GM19023 (cell line): ENCODE data around the gene DIPK1A.

ENCODE experiments used
- ATAC-seq: cut with Tn5 transposase; IDR thresholded peaks from one replicate; pipeline ENCODE4 v1.9.1; 2021; ENCODE audit warnings: mild to moderate bottlenecking, moderate library complexity; ENCODE audit not compliant: unreplicated experiment

DIPK1A gene

DNA sequence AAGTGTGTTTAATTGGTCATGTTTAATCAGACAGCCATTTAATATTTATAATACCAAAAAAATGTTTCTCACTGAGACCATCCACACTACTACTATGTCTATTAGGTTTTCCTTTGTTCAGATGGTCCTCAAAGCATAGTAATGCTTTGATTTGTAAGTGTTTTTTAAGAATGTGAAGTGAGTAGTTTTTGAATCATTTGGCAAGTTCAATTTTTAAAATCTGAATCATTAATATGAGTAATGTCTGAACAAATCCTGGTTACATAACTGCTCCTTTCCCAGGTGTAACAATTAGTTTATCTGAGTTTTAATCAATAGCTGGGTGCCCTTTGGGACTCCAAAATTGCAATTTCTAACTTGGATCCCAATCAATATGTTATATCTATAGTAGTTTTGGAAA lies 152.9 kb downstream of the DIPK1A start:
- ATAC-seq, result no peak

DNA sequence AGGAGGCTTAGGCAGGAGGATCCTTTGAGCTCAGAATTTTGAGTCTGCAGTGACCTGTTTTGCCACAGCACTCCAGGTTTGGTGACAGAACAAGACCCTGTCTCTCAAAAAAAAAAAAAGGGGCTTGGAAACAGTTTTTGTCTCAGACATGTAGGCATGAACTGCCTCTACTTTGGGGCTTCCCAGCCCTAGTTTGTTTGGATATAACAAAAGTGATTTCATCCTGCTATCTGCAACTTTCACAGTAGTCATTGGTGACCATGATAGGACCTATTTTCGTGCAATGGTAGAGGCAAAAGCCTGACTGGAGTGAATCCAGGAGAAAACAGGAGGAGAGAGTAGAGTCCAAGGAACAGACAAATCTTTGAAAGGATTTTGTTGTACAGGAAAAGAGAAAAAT lies 156.0 kb downstream of the DIPK1A start:
- ATAC-seq, result no peak

DNA sequence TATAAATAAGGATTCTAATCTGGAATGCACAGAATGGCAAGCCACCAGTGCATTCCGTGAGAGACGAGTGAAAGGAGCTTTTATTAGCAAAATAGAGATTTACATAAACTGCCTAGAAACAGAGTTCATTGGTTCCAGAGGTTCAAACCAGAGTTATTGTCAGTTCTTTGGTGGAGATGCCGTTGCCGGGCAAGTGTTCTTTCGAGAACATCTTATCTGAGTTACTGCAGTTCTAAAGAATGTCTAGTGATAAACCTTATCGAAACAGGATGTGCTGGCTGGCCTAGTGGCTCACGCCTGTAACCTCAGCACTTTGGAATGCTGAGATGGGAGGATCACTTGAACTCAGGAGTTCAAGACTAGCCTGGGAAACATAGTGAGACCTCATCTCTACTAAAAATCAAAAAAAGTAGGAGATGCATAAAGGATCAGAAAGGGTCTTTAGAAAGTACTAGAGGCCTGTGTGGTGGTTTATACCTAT lies 156.5 kb downstream of the DIPK1A start:
- ATAC-seq, result no peak

DNA sequence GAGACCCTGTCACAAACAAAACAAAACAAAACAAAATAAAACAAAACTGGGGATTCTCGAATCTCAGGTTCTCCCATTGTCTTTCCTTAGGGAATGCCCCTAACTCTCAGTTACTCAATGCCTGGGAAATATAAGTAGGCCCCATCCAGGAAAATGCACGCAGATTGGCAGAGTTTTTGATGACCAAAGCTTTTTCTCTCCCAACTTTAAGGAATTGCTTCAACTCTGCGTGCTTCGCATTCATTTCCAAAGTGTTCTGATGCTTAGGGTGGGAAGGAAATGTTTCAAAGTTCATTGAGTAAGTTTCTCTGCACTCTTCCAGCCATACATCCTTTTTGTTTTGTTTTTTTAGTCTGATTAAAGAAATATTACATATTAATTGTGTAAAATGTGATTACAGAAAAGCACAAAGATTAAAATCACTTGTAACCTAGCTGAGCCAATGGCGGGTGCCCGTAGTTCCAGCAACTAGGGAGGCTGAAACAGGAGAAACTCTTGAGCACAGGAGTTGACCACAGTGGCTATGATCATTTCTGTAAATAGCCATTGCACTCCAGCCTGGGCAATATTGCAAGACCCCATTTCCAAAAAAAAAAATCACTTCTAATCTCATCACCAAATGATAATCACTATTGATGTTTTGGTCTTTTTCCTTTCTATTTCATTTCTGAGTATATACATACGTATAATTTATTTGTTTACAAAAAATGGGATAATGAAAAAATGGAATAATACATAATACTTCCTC lies 157.9 kb downstream of the DIPK1A start:
- no peak for ATAC-seq

DNA sequence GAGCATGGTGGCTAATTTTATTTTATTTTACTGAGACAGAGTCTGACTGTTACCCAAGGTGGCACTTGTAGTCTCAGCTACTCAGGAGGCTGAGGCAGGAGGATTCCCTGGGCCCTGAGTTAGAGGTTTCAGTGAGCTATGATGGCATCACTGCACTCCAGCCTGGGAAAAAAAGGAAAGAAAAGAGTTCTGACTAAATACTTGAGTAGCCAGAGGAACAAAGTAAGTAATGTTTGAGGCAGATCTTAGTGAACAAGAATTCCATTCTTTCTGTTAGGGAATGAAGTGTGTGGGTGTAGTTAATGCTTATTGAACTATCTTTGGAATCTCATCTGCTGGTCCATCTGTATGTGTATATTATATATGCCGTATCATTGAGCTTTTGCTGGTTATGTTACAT lies 163.3 kb downstream of the DIPK1A start:
- ATAC-seq, result no peak

DNA sequence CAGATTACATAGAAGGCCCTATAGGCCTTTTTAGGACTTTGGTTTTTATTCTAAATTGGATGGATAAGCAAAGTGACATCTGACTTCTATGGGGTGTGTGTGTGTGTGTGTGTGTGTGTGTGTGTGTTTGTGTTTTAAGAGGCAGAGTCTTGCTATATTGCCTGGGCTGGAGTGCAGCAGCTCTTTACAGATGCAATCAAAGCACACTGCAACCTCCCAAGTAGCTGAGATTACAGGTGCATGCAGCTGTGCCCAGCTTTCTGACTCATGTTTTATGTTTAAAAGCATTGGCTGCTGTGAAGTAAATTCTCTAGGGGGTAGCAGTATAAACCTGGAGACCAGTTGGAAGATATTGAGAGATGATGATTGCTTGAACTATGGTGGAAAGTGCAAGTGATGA lies 164.0 kb downstream of the DIPK1A start:
- ATAC-seq, result no peak

DNA sequence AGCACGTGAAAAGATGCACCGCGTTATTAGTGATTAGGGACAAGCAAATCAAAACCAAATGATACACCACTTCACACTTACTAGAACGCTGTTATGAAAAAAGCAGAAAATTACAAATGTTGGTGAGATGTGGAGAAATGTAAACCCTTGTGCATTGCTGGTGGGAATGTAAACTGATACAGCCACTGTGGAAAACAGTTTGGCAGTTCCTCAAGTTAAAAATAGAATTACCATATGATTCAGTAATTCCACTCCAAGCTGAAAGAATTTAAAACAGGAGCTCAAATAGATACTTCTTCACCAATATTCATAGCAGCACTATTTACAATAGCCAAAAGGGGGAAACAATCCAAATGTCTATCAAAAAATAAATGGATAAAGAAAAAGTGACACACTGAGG lies 166.1 kb downstream of the DIPK1A start:
- no peak for ATAC-seq

DNA sequence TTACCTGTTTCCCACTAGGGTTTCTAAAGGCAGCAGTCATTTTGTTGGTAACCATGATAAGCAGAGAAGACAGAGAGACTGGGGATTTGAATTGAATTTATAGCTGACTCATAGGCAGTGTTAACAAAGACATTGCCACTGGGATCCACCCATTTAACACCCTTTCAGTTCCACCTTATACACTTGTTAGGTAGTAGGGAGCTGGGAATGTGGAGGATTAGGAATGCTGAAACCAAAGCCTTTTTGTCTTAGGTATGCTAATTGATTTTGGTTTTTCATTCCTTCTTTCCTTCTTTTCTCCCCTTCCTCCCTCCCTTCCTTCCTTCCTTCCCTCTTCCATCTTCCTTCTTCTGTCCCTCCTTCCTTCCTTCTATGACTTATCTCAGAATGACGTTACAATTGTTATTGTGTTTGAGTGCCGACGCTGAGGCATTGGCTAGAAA lies 168.9 kb downstream of the DIPK1A start:
- no peak for ATAC-seq
